ENCODE data around the gene CLDN6.
A peak's percentile ranks its signal among the peaks of the same experiment; 100 is the strongest.
"Not testable (repeated sequence)": the region's sequence is repeated elsewhere in the genome, so short reads cannot be mapped to it uniquely, and the experiment has no call there.

The CLDN6 gene, protein sequence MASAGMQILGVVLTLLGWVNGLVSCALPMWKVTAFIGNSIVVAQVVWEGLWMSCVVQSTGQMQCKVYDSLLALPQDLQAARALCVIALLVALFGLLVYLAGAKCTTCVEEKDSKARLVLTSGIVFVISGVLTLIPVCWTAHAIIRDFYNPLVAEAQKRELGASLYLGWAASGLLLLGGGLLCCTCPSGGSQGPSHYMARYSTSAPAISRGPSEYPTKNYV

DNA sequence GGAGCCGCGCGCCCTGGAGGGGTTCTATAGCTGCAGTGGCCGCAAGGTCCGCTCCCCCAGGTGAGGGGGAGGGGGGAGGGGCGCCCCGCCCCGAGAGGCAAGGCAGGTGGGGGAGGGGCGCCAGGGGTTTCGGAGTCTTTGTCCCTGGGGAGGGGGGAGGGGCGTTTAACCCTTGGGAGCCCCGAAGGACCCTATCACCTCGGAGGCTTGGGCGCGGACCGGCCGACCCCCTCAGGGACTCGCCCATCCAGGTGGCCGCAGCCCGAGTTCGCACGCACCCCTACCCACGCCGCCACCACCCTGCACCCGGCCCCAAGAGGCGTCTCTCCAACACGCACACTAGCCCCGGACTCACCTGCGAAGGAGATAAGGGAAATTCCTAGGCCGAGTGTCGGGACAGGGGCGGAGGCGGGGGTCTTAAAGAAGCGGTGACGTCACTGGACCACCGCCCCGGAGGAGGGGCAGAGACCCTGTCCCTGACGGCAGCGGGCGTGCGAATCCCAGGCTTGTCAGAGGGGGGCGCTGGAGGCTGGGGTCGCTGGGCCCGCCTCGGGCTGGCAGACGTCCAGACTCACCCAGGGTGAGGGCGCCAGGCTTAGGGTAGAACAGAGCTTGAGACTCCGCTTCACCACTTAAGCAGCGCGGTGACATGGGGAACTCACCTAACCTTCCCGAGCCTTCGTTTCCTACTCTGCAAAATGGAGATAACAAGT, at the start of gene CLDN6:
CLDN6 (minus strand) TSS at position 390 of the 713 bp plus-strand sequence. CDS start 2,162 bp downstream, outside the sequence.
- no peak for DNase-seq

DNA sequence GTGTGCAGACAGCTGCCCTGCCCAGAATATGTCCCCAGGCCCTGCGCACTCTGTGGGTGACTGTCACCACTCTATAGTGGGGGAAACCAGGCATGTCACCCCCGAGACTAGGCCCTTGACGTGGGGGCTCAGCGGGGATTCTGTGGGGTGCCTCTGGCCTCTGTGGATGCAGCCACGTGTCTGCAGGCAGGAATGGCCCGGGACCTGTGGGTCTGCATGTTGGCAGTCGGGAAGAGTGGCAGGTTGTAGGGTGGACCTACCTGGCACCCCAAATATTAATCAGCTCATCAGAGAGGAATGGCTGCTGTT, 48.4 kb upstream of the CLDN6 start:
- DNase-seq: no peak

DNA sequence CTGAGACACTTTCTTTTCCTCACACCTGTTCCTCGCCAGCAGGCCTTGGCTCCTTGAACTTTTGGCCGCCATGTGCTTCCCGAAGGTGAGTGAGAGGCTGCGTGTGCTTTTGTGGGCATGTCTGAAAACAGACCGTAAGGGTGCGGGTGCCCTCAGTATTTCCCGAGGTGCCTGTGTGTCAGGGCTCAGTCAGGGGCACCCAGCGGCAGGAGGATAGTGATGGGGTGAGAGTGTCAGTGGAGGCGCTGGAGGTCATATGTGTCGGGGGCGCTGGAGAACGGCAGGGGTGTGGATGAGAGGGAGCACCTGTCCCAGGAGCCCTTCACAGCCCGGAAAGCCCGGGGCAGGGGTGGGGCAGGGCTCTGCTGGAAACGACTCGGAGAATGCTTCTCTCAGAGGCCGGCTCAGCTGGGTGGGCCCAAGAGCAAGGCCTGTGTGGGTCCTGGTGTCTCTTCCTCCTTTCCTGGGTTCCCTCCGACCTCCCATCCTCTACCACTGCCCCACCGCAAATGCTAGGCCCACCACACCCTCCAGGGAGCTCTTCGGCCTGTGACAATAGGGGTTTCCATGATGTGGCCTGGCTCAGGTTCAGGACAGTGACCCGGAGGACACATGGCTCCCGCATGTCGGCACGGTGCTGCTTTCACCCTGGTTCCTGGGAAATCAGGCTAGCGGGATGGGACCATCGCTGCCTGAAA, 47.9 kb upstream of the CLDN6 start:
- no peak for DNase-seq

DNA sequence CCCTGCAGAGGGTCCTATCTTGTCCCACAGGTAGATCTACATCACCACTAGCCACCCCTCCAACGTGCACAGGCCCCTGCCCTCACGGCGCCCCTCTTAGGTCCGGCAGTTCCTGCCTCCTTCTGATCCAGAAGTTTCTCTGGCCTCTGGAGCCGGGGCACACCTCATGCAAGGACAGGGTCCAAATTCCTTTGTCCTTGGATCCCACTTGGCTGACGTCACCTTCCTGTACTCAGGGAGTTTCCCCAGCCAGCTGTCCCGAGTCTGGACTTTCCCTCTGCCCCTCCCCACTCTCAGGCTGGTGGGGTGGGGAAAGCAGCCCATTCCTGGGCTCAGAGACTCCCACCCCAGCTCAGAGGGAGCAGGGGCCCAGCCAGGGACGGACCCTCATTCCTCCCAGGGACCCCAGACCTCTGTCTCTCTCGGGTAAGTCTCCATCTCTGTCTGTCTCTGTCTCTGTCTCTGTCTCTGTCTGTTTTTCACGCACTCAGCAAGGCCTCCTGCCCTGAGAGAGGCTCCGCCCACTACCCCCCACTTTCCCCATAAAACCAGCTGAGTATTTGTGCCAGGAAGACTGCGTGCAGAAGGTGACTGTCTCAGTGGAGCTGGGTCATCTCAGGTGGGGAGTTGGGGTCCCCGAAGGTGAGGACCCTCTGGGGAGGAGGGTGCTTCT, 47.2 kb upstream of the CLDN6 start, which contains the start of gene IL32:
IL32 (plus strand) TSS at position 572 of the 673 bp plus-strand sequence. CDS start 172 bp downstream, outside the sequence.
- peak; percentile 74 for DNase-seq

DNA sequence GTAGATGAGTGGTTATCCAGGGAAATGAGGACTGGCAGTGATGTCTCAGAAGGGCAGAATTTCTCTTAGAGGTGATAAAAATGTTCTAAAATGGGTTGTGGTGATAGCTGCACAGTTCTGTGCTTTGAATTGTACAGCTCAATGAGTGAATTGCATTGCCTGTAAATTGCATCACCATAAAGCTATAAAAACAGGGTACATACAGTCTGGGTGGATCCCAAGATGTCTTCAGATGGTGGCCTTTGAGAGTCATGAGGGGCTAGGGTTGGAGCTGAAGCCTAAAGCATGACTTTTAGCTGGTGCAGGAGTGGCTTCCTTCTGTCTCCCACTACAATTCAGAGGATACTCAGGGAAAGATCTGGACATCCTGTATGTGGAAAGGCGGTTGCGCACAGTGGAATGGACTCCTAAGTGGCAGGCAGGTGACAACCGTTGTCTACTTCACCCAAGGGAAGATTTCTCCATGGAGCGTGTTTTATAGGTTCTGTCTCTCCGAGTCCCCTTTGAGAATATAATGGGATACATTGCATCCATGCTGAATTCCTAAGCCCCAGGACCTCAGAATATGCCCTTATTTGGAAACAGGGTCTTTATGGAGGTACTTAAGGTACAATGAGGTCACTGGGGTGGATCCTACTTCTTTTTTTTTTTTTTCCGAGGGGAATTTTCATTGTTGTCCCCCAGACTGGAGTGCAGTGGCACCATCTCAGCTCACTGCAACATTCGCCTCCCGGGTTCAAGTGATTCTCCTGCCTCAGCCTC, 45.8 kb upstream of the CLDN6 start:
- DNase-seq: no peak

DNA sequence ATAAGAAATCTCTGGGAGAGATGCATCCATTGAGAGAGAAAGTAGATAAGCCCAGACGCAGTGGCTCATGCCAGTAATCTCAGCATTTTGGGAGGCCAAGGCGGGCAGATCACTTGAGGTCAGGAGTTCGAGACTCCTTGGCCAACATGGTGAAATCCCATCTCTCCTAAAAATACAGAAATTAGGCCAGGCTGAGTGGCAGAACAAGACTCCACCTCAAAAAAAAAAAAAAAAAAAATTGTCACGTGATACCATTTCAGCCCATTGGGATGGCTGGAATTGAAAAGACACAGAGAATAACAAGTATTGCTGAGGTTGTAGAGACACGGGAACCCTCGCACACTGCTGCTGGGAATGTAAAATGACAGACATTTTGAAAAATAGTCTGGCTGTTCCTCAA, 44.6 kb upstream of the CLDN6 start:
- no peak for DNase-seq

DNA sequence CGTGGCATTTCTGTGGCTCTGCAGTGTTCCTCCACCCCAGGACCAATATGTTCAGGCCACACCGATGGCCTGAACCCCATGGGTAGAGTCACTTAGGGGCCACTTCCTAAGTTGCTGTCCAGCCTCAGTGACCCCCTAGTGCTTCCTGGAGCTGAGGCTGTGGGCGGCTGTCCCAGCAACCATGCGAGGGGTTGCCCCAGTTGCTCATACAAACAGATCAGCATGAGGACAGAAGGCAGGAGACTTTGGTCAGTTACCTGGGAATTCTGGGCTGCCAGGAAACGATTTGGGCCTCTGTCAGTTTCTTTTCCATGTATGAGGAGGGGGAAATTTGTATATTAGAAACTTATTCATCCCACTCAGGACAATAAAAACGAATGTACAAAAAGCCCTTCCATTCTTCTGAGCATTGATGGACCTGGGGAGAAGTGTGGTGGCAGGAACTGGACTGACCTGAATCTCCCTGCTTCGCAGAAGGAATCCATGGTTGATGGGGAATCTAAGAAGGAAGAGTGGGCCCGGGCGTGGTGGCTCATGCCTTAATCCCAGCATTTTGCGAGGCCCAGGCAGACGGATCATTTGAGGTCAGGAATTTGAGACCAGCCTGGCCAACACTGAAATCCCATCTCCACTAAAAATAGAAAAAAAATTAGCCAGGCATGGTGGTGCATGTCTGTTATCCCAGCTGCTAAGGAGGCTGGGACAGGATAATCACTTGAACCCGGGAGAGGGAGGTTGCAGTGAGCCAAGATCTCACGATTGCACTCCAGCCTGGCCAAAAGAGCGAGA, 42.5 kb upstream of the CLDN6 start:
- DNase-seq: no peak

DNA sequence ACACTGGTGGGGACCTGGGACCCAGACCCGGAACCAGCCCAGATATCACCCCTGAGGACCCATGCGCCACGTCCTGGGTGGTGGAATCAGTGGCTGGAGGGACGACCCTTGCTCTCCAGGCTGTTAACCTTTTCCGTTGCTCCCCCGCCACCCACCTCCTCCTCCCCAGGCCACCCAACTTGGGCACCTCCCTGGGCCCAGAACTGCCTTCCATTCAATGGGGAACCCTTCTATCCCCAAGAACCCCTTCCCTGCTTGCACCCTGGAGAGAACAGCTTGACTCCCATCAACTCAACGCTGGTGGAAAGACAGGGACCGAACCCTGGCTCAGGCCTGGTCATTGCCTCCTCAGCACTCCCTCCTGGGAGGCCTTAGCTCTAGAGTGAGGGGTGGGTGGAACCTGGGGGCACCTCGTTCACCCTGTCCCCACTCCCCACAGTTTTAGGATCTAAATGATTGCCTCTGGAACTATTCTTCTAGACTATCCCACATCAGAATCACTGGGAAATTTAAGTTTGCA, 41.8 kb upstream of the CLDN6 start:
- DNase-seq: no peak

DNA sequence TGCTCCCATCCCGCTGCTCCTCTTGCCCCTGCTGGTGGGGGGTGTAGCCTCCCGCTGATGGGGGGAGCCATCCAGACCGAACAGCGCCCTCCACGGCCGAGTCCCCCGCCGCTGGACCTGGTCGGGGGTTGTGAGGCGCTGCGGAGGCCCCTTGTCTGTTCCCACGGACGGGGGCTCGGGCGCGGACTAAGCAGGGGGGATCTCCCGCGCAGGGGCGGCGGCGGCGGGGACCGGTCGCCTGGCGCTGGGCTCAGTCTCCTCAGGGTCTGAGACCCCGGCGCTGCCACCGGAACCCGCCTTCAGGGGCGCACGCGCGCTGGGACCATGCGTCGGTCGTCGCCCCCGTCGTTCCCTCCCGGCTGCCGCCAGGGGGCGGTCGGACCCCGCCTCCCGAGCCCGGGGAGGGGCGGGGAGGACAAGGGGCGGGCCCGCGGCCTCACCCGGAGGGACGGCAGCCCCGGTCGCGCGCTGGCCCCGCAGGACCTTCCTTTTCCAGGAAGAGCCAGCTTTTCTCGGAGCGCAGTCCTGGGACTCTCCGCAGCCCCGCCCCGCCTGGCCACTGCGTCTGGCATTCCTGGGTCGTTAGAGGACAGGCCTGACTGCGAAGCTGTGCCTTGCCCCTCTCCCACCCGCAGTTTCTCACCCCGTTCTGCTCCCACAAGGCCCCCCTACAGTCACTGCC, 41.2 kb upstream of the CLDN6 start:
- peak; percentile 71 for DNase-seq

DNA sequence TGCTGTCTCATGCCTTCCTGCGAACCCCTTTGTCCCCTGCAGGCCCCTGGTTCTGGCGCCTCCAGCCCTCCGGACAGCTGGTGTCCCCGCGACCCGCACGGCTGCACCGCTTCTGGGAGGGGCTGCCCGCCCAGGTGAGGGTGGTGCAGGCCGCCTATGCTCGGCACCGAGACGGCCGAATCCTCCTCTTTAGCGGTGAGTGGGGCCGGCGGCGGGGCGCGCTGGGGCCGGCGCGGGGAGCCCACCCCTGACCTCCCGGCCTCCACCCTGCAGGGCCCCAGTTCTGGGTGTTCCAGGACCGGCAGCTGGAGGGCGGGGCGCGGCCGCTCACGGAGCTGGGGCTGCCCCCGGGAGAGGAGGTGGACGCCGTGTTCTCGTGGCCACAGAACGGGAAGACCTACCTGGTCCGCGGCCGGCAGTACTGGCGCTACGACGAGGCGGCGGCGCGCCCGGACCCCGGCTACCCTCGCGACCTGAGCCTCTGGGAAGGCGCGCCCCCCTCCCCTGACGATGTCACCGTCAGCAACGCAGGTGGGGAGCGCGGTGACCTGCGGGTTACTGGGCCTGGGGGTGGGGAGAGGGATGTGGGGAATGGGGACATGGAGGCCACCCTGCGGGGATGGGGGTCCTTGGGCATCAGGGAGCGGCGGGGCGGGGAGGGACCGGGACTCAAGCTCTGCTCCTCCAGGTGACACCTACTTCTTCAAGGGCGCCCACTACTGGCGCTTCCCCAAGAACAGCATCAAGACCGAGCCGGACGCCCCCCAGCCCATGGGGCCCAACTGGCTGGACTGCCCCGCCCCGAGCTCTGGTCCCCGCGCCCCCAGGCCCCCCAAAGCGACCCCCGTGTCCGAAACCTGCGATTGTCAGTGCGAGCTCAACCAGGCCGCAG, 40.4 kb upstream of the CLDN6 start:
- DNase-seq: no peak

DNA sequence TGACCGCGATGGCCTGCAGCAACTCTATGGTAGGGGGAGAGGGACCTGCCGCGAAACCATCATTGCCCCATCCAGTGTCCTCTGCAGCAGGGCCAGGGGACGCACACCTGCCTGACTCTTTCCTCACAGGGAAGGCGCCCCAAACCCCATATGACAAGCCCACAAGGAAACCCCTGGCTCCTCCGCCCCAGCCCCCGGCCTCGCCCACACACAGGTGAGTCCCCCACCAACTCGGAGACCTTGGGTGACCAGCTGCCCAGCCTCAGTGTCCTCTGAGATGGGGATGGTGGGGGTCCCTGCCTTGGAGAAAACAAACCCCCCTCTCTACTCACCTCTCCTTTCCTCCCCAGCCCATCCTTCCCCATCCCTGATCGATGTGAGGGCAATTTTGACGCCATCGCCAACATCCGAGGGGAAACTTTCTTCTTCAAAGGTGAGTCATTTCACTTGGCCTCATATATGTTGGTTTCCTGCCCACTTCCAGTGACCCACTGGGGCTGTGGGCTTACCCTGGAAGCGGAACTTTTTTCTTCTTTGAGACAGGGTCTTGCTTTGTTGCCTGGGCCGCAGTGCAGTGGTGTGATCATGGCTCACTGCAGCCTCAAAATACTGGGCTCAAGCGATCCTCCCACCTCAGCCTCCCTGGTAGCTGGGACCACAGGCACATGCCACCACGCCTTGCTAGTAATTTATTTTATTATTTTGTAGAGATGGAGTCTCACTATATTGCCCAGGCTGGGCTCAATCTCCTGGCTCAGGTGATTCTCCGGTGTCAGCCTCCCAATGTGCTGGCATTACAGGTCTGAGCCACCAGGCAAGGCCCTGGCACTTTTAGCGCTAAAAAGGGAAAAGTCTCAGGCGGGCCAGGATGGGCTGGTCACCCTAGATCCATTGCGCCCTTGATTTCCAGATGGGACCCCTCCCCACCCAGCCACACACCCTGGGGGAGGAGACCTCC, 39.5 kb upstream of the CLDN6 start:
- no peak for DNase-seq

DNA sequence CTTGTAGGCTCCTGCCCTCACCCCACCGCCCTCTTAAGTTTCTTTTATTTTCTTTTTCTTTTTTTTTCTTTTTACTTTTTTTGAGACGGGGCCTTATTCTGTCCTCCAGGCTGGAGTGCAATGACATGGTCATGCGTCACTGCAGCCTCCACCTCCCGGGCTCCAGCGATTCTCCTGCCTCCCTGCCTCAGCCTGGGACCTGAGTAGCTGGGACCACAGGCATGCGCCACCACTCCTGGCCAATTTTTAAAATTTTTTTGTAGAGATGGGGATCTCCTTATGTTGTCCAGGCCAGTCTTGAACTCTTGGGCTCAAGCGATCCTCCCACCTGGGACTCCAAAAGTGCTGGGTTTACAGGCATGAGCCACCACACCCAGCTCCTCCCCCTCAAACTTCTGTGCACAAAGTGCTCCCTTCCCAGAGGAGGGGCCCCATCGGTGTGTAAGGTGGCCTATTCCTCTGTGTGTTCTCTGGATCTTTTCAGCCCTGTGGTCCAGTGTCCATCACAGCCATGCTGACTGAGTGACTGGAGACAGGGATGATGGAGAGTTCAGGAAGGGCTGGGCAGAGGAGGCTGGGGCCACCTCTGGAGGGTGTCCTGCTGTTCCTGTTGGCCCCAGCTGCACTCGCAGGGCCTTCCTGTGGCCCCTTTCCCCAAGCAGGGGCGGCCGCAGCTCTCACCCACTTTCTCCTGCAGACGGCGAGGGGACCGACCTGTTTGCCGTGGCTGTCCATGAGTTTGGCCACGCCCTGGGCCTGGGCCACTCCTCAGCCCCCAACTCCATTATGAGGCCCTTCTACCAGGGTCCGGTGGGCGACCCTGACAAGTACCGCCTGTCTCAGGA, 38.6 kb upstream of the CLDN6 start:
- DNase-seq: no peak

DNA sequence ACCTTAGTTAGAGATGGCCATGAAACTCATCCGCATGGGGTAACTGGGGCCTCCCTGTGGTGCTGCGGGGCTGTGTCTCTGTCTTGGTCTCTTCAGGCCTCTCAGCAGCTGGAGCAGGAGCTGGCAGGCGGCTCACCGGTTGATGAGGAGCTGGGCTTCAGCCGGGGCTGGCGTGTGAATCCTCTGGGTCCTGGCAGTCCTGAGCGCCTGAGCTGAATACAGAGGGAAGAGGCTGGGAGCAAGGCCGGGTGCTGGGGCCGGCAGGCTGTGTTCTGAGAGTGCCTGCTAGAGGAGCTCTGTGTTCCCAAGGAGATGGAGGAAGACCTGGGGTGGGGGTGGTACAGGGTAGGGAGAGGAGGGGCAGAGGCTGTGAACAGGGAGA, 37.7 kb upstream of the CLDN6 start:
- DNase-seq: not testable (repeated sequence)

DNA sequence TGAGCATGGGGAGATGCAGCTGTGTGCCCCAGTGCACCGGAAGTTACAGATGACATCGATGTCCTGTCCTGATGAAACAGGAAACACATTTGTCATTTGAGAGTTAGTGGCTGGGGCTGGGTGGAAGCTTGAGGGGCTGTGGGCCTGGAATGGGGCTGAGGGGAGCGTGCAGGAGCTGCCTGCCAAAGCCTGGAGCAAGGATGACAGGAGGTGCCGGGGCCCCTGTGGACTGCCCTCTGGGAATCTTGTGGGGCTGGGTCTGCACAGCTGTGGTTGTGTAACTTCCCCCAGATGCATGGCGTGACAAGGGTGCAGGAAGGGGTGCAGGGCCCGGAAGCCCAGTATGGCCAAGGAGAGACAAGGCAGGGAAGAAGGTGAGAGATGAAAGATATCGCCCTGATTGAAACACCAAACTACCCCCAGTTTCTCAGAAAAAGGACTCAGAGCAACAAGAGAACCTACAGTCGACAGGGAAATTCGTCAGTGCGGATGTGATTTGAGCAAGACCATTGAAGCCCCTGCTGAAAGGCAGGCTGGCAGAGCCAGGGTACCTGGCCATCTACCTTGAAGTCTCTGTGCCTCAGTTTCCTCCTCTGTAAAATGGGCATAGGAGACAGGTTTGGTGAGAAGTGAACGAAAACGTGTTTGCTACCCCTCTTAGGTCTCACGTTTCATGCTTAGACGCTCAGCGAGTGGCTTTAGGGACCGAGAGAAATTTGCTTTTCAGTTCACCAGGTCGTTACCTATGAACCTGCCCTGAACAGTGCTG, 37.2 kb upstream of the CLDN6 start:
- DNase-seq: no peak

DNA sequence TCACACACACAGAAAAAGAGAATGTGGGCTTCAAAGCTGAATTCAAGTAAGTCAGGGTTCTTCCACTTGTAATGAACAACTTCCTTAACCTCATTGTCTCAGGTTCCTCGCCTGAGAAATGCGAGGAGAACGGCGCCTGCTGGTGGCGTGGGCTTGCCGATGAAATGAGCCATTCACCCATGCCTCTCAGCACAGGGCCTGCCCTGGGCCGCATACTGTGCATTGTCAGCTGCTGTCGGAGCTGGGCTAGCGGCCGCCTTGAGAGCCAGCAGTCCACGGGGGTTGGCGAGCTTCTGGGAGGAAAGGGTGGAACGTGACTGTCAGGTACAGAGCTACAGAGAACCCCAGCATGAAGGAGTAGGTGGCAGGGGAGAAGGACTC, 35.3 kb upstream of the CLDN6 start:
- not testable (repeated sequence) for DNase-seq

DNA sequence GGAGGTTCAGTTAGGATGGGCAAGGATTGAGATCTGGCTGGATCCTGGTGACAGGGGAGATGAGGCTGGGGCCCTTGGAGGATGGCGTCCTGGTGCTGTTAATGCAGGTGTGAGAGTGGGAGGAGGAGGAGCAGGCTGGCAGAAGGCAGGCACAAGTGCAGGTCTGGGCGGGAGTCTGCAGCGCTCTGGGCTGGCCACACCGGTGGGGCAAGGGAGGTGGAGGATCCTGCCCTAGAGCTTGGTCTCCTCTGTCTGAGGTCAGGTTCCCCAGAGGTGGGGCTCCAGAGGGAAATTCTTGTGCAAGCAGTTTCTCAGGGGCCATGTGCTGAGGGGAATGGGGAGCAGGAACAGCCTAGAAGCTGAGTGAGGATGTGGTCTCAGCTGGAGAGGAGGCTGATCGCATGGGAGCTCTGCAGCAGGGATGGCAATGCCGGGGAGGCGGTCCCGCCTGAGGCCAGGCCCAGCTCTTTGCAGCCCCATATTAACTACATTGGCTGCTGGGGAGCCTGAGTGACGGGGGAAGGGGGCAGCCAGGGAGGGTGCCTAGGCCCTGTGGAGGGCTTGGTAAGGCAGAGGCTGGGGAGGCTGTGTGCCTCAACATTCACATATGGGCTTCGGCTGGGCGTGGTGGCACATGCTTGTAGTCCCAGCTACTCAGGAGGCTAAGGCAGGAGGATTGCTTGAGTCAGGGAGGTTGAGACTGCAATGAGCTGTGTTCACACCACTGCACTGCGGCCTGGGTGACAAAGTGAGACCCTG, 34.8 kb upstream of the CLDN6 start:
- not testable (repeated sequence) for DNase-seq
